ENCODE results near the gene YBEY. TPM values are rescaled to one million over a fixed set of nuclear protein-coding genes. Genes with fewer than 3 reads are reported as not detected.
A peak's percentile ranks its signal among the peaks of the same experiment; 100 is the strongest.

YBEY gene
- polyA plus RNA-seq, 1 donor from 2014 or later = 88.4 TPM

DNA sequence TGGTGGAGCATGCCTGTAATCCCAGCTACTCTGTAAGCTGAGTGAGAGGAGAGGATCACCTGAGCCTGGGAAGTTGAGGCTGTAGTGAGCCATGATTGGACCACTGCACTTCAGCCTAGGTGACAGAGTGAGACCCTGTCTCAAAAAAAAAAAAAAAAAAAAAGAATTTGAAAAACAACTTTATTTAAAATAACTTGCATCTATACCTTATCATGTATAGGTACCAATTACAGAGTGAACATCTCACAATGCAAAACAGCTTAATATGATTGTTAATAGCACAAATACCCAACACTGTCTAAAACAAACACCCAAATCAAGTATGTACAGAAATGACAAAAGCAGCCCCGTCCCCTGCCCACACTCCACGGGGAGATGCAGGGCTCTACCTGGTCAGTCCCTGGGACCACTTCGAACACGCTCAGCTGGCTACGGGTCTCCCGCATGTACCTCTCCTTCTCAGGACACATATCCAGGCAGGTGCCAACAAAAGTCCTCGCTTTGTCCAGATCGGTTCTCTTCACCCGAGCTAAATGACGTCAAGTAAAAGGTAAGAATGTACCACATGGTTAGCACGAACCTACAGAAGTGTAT lies 11.2 kb upstream of the YBEY start:
- no peaks in the 10 kb centered on the region for H3F3A ChIP-seq (ENCODE audit: insufficient read depth, low read length, poor library complexity, severe bottlenecking)
- H2AFZ ChIP-seq (ENCODE audit: low read depth, low read length) = no peak overlapping the region
- no peaks in the 10 kb centered on the region for H3K36me3 ChIP-seq (ENCODE audit: insufficient read depth, low read length)
- no peak overlapping the region for H3K9ac ChIP-seq (ENCODE audit: low read length)
- H3K4me2 ChIP-seq (ENCODE audit: low read length) = no peak overlapping the region
- H3K4me3 ChIP-seq (ENCODE audit: low read length) = no peak overlapping the region
- H3K79me2 ChIP-seq (replicated peaks; ENCODE audit: insufficient read depth, low read length) = no peaks in the 10 kb centered on the region
- no peak for TF ChIP-seq SMC3 (conservative IDR thresholded peaks at IDR 0.05; ENCODE audit: poor library complexity)
- TF ChIP-seq POLR2AphosphoS5 (IDR thresholded peaks at IDR 0.05) = no peak
- no peak for TF ChIP-seq EZH2 (IDR thresholded peaks at IDR 0.05; ENCODE audit: borderline replicate concordance, insufficient read depth, low read length, poor library complexity, severe bottlenecking)
- TF ChIP-seq, protein P1, sequence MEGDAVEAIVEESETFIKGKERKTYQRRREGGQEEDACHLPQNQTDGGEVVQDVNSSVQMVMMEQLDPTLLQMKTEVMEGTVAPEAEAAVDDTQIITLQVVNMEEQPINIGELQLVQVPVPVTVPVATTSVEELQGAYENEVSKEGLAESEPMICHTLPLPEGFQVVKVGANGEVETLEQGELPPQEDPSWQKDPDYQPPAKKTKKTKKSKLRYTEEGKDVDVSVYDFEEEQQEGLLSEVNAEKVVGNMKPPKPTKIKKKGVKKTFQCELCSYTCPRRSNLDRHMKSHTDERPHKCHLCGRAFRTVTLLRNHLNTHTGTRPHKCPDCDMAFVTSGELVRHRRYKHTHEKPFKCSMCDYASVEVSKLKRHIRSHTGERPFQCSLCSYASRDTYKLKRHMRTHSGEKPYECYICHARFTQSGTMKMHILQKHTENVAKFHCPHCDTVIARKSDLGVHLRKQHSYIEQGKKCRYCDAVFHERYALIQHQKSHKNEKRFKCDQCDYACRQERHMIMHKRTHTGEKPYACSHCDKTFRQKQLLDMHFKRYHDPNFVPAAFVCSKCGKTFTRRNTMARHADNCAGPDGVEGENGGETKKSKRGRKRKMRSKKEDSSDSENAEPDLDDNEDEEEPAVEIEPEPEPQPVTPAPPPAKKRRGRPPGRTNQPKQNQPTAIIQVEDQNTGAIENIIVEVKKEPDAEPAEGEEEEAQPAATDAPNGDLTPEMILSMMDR (IDR thresholded peaks at IDR 0.05; ENCODE audit: poor library complexity, severe bottlenecking) = no peak
- no peak for TF ChIP-seq EP300 (conservative IDR thresholded peaks at IDR 0.05; ENCODE audit: poor library complexity, severe bottlenecking)
- no peak for TF ChIP-seq RAD21 (conservative IDR thresholded peaks at IDR 0.05)
- no peak for TF ChIP-seq REST (IDR thresholded peaks at IDR 0.05; ENCODE audit: borderline replicate concordance)
- TF ChIP-seq MXI1 (conservative IDR thresholded peaks at IDR 0.05; ENCODE audit: poor library complexity, severe bottlenecking) = no peak
- no peak for TF ChIP-seq TAF1 (IDR thresholded peaks at IDR 0.05; ENCODE audit: low read depth)
- H4K20me1 ChIP-seq (ENCODE audit: insufficient read depth) = no peaks in the 10 kb centered on the region
- no peak overlapping the region for H3K27ac ChIP-seq (ENCODE audit: low read length)
- H3K9me2 ChIP-seq (ENCODE audit: insufficient read depth, low read length) = no peaks in the 10 kb centered on the region
- no peaks in the 10 kb centered on the region for H3K27me3 ChIP-seq (ENCODE audit: insufficient read depth, low read depth, low read length)
- H3K9me3 ChIP-seq (ENCODE audit: low read length) = no peaks in the 10 kb centered on the region

DNA sequence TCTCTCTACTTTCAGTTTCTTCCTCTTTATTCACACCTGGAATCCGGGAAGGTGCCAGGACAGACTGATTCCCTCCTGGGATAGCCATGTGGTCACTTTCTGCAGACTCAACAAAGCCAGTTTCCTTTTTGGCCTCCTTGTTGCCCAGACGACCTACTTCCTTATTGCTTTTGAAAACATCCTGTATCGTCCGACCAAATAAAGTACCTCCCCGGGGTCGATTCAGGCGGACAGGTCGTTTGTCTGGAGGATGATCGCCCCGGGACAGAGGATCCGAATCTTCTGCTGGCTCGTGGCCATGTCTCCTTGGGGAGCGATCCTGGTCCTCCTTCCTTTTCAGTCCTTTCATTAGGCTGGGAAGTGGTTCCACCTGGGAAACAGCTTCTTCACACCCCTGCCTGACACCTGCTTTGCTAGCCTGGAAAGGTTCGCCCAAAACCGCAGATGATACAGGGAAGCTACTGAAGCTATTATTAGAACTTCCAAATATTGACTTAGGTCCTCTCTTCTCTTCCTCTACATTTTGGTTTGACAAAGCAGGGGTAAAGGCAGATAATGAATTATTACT lies 2.0 kb upstream of the YBEY start:
- Histone ChIP-seq H3K4me3 (ENCODE audit: low read length) (peak overlapping the region; percentile 89), H3K4me2 (ENCODE audit: low read length) (peak overlapping the region; percentile 83), H3K9me2 (ENCODE audit: insufficient read depth, low read length) (no peaks in the 10 kb centered on the region), H3K9me3 (ENCODE audit: low read length) (no peaks in the 10 kb centered on the region), H3K27me3 (ENCODE audit: insufficient read depth, low read depth, low read length) (no peaks in the 10 kb centered on the region), H3K79me2 (replicated peaks; ENCODE audit: insufficient read depth, low read length) (peaks cover 39% of the 10 kb centered on the region), H4K20me1 (ENCODE audit: insufficient read depth) (no peaks in the 10 kb centered on the region), H3K36me3 (ENCODE audit: insufficient read depth, low read length) (peaks cover 9% of the 10 kb centered on the region), H3K27ac (ENCODE audit: low read length) (no peak overlapping the region), H3K9ac (ENCODE audit: low read length) (no peak overlapping the region), H3F3A (ENCODE audit: insufficient read depth, low read length, poor library complexity, severe bottlenecking) (no peaks in the 10 kb centered on the region), H2AFZ (ENCODE audit: low read depth, low read length) (no peak overlapping the region)
- no peak for TF ChIP-seq EP300 (conservative IDR thresholded peaks at IDR 0.05; ENCODE audit: poor library complexity, severe bottlenecking)
- no peak for TF ChIP-seq POLR2AphosphoS5 (IDR thresholded peaks at IDR 0.05)
- TF ChIP-seq SMC3 (conservative IDR thresholded peaks at IDR 0.05; ENCODE audit: poor library complexity) = no peak
- TF ChIP-seq RAD21 (conservative IDR thresholded peaks at IDR 0.05) = no peak
- TF ChIP-seq TAF1 (IDR thresholded peaks at IDR 0.05; ENCODE audit: low read depth) = no peak
- TF ChIP-seq REST (IDR thresholded peaks at IDR 0.05; ENCODE audit: borderline replicate concordance) = no peak
- TF ChIP-seq, protein P1 (IDR thresholded peaks at IDR 0.05; ENCODE audit: poor library complexity, severe bottlenecking) = no peak
- no peak for TF ChIP-seq MXI1 (conservative IDR thresholded peaks at IDR 0.05; ENCODE audit: poor library complexity, severe bottlenecking)
- no peak for TF ChIP-seq EZH2 (IDR thresholded peaks at IDR 0.05; ENCODE audit: borderline replicate concordance, insufficient read depth, low read length, poor library complexity, severe bottlenecking)

All from neural cell (in vitro differentiated cells).